HepG2 (cell line): Measurements from ENCODE around the gene MMP24OS. TPM values are rescaled to one million over a fixed set of nuclear protein-coding genes. Genes with fewer than 3 reads are reported as not detected.

Source experiments
- AHR ChIP-seq: IDR thresholded peaks from 2 replicates; pipeline ENCODE4 v1.6.1; 2018; ENCODE audit warnings: missing genetic modification reagents, missing compliant biosample characterization
- ARID2 ChIP-seq: sonication (generic); formaldehyde crosslinking; IDR thresholded peaks from 2 replicates; pipeline ENCODE4 v1.8.1; 2022; ENCODE audit warnings: mild to moderate bottlenecking, missing genetic modification reagents, borderline replicate concordance
- CHD4 ChIP-seq: fragments of 200-600 bp; sonication (generic); IDR thresholded peaks from 2 replicates; pipeline ENCODE4 v1.7.0; 2017; ENCODE audit warnings: mild to moderate bottlenecking, low read length, borderline replicate concordance
- DMAP1 ChIP-seq: IDR thresholded peaks from 2 replicates; pipeline ENCODE4 v1.6.1; 2016
- HINFP ChIP-seq: sonication (generic); formaldehyde crosslinking; IDR thresholded peaks from 2 replicates; pipeline ENCODE4 v1.4.0; 2020; ENCODE audit warnings: low read depth, mild to moderate bottlenecking, missing genetic modification reagents
- HIVEP1 ChIP-seq: sonication (generic); formaldehyde crosslinking; IDR thresholded peaks from 2 replicates; pipeline ENCODE4 v1.4.0; 2020; ENCODE audit warnings: mild to moderate bottlenecking, missing genetic modification reagents
- JUNB ChIP-seq: sonication (generic); formaldehyde crosslinking; IDR thresholded peaks from 2 replicates; pipeline ENCODE4 v1.8.0; 2022; ENCODE audit warnings: missing genetic modification reagents, mild to moderate bottlenecking, borderline replicate concordance
- NFIB ChIP-seq: sonication (generic); formaldehyde crosslinking; IDR thresholded peaks from 2 replicates; pipeline ENCODE4 v1.9.0; 2021; ENCODE audit warnings: missing genetic modification reagents, mild to moderate bottlenecking, borderline replicate concordance
- TARDBP ChIP-seq: sonication (generic); formaldehyde crosslinking; IDR thresholded peaks from 2 replicates; pipeline ENCODE4 v1.8.0; 2022; ENCODE audit warnings: mild to moderate bottlenecking, missing genetic modification reagents
- ZBTB7A ChIP-seq: sonication (generic); formaldehyde crosslinking; IDR thresholded peaks from 2 replicates; pipeline ENCODE4 v1.8.0; 2022; ENCODE audit warnings: mild to moderate bottlenecking, missing genetic modification reagents
- ZFP82 ChIP-seq: sonication (generic); formaldehyde crosslinking; IDR thresholded peaks from 2 replicates; pipeline ENCODE4 v1.5.1; 2020; ENCODE audit warnings: mild to moderate bottlenecking, missing genetic modification reagents, borderline replicate concordance
- ZNF143 ChIP-seq: sonication (generic); formaldehyde crosslinking; IDR thresholded peaks from 2 replicates; pipeline ENCODE4 v1.4.0; 2020; ENCODE audit warnings: missing genetic modification reagents
- ZNF18 ChIP-seq: sonication (generic); formaldehyde crosslinking; IDR thresholded peaks from 2 replicates; pipeline ENCODE4 v1.8.0; 2022; ENCODE audit warnings: mild to moderate bottlenecking, missing genetic modification reagents; ENCODE audit not compliant: insufficient replicate concordance
- ZNF572 ChIP-seq: sonication (generic); formaldehyde crosslinking; IDR thresholded peaks from 2 replicates; pipeline ENCODE4 v1.5.1; 2020; ENCODE audit warnings: mild to moderate bottlenecking, missing genetic modification reagents
- ZNF616 ChIP-seq: sonication (generic); formaldehyde crosslinking; IDR thresholded peaks from 2 replicates; pipeline ENCODE4 v1.5.0; 2020; ENCODE audit warnings: low read depth, mild to moderate bottlenecking, missing genetic modification reagents
- ZNF7 ChIP-seq: IDR thresholded peaks from 2 replicates; pipeline ENCODE4 v1.6.1; 2016; ENCODE audit warnings: missing biosample characterization, missing genetic modification reagents
- ZSCAN25 ChIP-seq: sonication (generic); formaldehyde crosslinking; IDR thresholded peaks from 2 replicates; pipeline ENCODE4 v1.8.0; 2022; ENCODE audit warnings: mild to moderate bottlenecking, missing genetic modification reagents
- polyA plus RNA-seq, 8 experiments: library from polyadenylated mRNA; depleted of rRNA in 3 of 8; stranded (reverse) in 7 of 8; unstranded in 1 of 8; fragments of >200 nt; fragmentation: Illumina TruSeq in 4 of 8; extraction: Trizol in 4 of 8; gene quantifications; 2 replicates each; pipeline versions ENCODE4 v1.2.1 to v1.2.3, GENCODE V29; 2011 to 2016; ENCODE audit warnings: low read depth in 4 of 8, missing spikeins in 1 of 8, mixed read lengths in 1 of 8; ENCODE audit not compliant: insufficient read depth in 1 of 8
- total RNA-seq, 5 experiments: library from RNA; depleted of rRNA; stranded (reverse); fragments of >200 nt; fragmentation: Illumina TruSeq; extraction: Trizol; gene quantifications; 2 replicates each; pipeline ENCODE4 v1.2.3, GENCODE V29; 2016; ENCODE audit warnings: low read depth in 1 of 5
- TF ChIP-seq, protein P1 (sequence below): sonication (generic); formaldehyde crosslinking; IDR thresholded peaks from 2 replicates; pipeline ENCODE4 v1.4.0; 2020; ENCODE audit warnings: missing genetic modification reagents, borderline replicate concordance
- TF ChIP-seq, protein P2 (sequence below): sonication (generic); formaldehyde crosslinking; IDR thresholded peaks from 2 replicates; pipeline ENCODE4 v1.5.0; 2020; ENCODE audit warnings: mild to moderate bottlenecking, low read depth, missing genetic modification reagents, borderline replicate concordance
- TF ChIP-seq, protein P3 (sequence below): sonication (generic); formaldehyde crosslinking; IDR thresholded peaks from 2 replicates; pipeline ENCODE4 v1.4.0; 2020; ENCODE audit warnings: missing genetic modification reagents, borderline replicate concordance

MMP24OS gene
- total and polyA plus RNA-seq, 2 of the 13 experiments (the other 11 are each of a cell fraction or from before 2014, with no cell fraction given): 6.0 to 8.5 TPM

DNA sequence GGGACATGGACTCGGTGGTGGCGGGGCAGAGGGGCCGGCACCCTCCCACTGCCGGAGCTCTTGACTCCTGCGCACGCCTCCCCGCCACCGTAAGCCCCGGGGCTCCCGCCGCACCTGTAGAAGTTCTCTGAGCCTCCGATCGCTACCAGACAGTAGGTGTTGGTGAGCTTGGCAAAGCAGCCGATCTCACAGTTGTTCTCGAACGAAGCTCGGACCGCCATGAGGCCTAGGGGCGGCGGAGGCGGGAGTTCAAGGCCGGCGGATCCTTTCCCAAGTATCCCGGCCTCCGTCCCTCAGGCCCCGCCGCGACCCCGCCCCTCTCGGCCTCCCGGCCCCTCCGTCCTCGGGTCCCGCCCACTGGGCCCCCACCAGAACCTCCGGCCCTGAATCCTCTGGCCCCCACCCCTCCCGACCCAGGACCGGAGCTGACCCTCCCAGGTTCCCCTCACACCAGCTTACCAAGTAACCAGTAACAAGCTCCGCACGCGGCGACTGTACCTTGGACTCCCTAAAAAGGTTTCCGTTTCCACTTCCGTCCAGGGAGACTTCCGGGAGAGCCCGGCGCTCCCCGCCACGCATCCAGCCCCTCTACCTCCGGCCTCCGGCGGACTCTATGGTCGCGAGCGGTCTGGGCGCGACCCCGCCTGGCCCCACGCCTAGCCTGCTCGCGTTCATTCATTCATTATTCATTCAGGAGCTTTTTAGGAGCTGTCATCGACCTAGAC is 6.5 kb upstream of the MMP24OS start, which contains the start of gene EIF6 (continued):
- peak; percentile 74 for TF ChIP-seq ZNF18 (CRISPR knock-in tag)
- TF ChIP-seq TARDBP (CRISPR knock-in tag): peak; percentile 88
- TF ChIP-seq, protein P1, sequence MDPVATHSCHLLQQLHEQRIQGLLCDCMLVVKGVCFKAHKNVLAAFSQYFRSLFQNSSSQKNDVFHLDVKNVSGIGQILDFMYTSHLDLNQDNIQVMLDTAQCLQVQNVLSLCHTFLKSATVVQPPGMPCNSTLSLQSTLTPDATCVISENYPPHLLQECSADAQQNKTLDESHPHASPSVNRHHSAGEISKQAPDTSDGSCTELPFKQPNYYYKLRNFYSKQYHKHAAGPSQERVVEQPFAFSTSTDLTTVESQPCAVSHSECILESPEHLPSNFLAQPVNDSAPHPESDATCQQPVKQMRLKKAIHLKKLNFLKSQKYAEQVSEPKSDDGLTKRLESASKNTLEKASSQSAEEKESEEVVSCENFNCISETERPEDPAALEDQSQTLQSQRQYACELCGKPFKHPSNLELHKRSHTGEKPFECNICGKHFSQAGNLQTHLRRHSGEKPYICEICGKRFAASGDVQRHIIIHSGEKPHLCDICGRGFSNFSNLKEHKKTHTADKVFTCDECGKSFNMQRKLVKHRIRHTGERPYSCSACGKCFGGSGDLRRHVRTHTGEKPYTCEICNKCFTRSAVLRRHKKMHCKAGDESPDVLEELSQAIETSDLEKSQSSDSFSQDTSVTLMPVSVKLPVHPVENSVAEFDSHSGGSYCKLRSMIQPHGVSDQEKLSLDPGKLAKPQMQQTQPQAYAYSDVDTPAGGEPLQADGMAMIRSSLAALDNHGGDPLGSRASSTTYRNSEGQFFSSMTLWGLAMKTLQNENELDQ (CRISPR knock-in tag): no peak
- peak; percentile 63; the same call in 1 of the 2 replicates for TF ChIP-seq JUNB (CRISPR knock-in tag)
- peak; percentile 23 for TF ChIP-seq ZBTB7A (CRISPR knock-in tag)
- TF ChIP-seq, protein P2, sequence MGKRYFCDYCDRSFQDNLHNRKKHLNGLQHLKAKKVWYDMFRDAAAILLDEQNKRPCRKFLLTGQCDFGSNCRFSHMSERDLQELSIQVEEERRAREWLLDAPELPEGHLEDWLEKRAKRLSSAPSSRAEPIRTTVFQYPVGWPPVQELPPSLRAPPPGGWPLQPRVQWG: no peak
- peak; percentile 99 for TF ChIP-seq DMAP1 (CRISPR knock-in tag)
- peak; percentile 76 for TF ChIP-seq AHR
- peak; percentile 95 for TF ChIP-seq HINFP
- peak; percentile 71 for TF ChIP-seq ZNF143 (CRISPR knock-in tag)
- TF ChIP-seq ZNF7: peak; percentile 50; the same call in 1 of the 2 replicates
- TF ChIP-seq ZSCAN25: peak; percentile 58; the same call in 1 of the 2 replicates
- no peak for TF ChIP-seq NFIB (CRISPR knock-in tag)
- TF ChIP-seq ARID2 (CRISPR knock-in tag): no peak
- TF ChIP-seq ZNF616 (CRISPR knock-in tag): peak; percentile 59; the same call in 1 of the 2 replicates
- TF ChIP-seq CHD4: no peak
- TF ChIP-seq, protein P3, sequence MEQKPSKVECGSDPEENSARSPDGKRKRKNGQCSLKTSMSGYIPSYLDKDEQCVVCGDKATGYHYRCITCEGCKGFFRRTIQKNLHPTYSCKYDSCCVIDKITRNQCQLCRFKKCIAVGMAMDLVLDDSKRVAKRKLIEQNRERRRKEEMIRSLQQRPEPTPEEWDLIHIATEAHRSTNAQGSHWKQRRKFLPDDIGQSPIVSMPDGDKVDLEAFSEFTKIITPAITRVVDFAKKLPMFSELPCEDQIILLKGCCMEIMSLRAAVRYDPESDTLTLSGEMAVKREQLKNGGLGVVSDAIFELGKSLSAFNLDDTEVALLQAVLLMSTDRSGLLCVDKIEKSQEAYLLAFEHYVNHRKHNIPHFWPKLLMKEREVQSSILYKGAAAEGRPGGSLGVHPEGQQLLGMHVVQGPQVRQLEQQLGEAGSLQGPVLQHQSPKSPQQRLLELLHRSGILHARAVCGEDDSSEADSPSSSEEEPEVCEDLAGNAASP: peak; percentile 77
- TF ChIP-seq ZFP82: peak; percentile 92; the same call in 1 of the 2 replicates
- TF ChIP-seq HIVEP1: peak; percentile 86
- TF ChIP-seq ZNF572 (CRISPR knock-in tag): peak; percentile 91; the same call in 1 of the 2 replicates
